T-helper 17 cell (primary cell): Measurements from ENCODE around the gene BCL2L2. TPM values are rescaled to one million over a fixed set of nuclear protein-coding genes. Genes with fewer than 3 reads are reported as not detected.

ENCODE experiments used
- ATAC-seq: fragments of 150-1000 bp; cut with Tn5 transposase; 2 replicates; pipeline ENCODE4 v1.10.0; 2021; ENCODE audit warnings: mild to moderate bottlenecking, moderate library complexity
- DNase-seq, 3 donors: peaks; one replicate each; pipeline versions ENCODE4 v3.0.0 to v3.0.0-alpha.2; 2020 to 2021
- H3K9me3 ChIP-seq: one replicate; pipeline ENCODE4 v1.7.0; 2013; ENCODE audit warnings: low read length, mild to moderate bottlenecking; ENCODE audit not compliant: control insufficient read depth, poor library complexity, severe bottlenecking
- H3K27ac Mint-ChIP-seq: one replicate; pipeline ENCODE4 v1.8.0; 2022; ENCODE audit warnings: mild to moderate bottlenecking, moderate library complexity, mixed read lengths
- H3K27me3 Mint-ChIP-seq: one replicate; pipeline ENCODE4 v1.8.0; 2022; ENCODE audit warnings: mixed read lengths
- H3K36me3 Mint-ChIP-seq: one replicate; pipeline ENCODE4 v1.8.0; 2022; ENCODE audit warnings: low read depth, mixed read lengths
- H3K4me1 Mint-ChIP-seq: one replicate; pipeline ENCODE4 v1.8.0; 2022; ENCODE audit warnings: mild to moderate bottlenecking, mixed read lengths
- H3K4me3 Mint-ChIP-seq: one replicate; pipeline ENCODE4 v1.8.0; 2022; ENCODE audit warnings: mild to moderate bottlenecking, moderate library complexity, mixed read lengths
- total RNA-seq, 4 donors: library from RNA in 2 of 4; stranded (reverse) in 2 of 4; gene quantifications; one replicate each; pipeline ENCODE4 v1.2.3 and lab custom pipeline; 2022 to 2026

Gene BCL2L2
- total RNA-seq, 2 donors from 2014 or later = 3.5 to 5.0 TPM

DNA sequence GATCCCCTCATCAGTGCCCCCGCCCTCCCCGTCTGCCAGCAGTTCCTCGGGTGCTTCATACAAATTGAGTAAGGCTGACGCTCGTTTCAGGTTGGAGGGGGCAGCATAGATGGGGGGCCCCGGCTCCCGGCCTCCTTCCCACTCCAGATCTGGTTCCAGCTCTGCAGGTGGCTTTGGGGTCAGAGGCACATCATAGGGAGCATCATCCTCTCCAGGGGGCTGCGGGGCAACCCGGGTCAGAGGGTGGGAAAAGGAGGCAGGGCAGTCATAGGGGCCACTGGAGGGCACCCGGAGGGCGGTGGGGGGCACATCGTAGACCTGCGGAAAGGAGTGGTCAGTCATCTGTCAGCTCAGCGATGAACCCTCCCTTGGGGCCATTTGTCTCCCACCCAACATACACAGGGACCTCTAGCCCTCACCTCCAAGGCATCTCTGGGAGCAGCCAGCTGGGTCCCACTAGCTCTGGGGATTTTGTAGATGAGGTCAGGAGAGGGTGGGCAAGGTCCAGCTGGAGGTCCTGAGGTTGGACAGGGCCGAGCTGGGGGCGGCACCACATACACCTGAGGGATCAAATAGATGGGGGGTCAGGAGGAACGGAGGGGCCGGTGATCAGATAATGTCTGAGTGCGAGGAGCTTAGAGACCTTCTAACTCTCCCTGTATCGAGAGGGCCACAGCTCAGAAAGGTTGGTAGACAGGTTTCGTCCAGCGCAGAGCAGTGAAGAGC lies 53.3 kb downstream of the BCL2L2 start:
- H3K36me3 Mint-ChIP-seq = peaks cover 3% of the 10 kb centered on the region
- ATAC-seq (no peak), DNase-seq (no peak)
- H3K27ac Mint-ChIP-seq = no peak overlapping the region
- peaks cover 55% of the 10 kb centered on the region for H3K27me3 Mint-ChIP-seq
- peaks cover 7% of the 10 kb centered on the region for H3K4me1 Mint-ChIP-seq
- H3K9me3 ChIP-seq = no peaks in the 10 kb centered on the region
- H3K4me3 Mint-ChIP-seq = no peak overlapping the region

DNA sequence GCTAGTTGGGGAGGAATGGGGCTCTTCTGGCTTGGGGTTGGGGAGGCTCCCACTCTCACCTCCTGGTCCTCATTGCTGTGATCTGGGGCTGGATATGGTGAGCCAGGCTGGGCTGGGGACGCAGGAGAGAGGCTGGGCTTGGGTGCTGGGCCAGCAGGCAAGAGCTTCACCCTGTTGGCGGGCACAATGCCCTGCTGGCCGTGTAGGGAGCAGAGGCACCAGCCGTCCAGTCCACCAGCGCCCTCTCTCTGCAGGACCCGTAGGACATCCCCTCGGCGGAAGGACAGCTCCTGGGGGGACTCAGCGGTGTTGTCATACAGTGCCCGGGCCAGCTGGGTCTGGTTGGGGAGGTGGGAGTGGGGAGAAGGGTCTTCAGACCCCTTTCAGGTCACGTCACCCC lies 53.9 kb downstream of the BCL2L2 start:
- ATAC-seq (no peak), DNase-seq (no peak)
- peaks cover 9% of the 10 kb centered on the region for H3K4me1 Mint-ChIP-seq
- H3K27ac Mint-ChIP-seq = no peak overlapping the region
- no peak overlapping the region for H3K4me3 Mint-ChIP-seq
- no peaks in the 10 kb centered on the region for H3K9me3 ChIP-seq
- H3K36me3 Mint-ChIP-seq = peaks cover 3% of the 10 kb centered on the region
- peaks cover 50% of the 10 kb centered on the region for H3K27me3 Mint-ChIP-seq

DNA sequence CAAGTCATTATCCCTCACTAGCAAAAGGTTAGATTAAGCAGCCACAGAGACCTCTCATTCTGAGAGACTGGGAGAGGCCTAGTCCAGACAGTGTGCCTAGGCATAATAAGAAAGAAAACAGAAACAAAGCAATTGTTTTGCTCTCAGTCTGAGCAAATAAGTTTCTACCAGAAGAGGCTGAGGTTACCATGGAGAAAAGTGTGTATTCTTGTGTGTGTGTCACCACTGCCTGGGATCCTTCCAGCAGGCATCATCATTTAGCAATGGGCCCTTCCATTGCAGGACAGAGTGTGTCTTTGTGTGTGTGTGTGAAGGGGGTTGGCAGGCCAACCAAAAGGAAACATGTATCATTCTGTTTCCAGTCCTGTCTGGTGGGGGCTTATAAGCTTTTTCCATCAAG lies 54.7 kb downstream of the BCL2L2 start:
- Mint-ChIP-seq H3K27ac (no peak overlapping the region), H3K4me1 (peaks cover 9% of the 10 kb centered on the region), H3K4me3 (no peak overlapping the region), H3K27me3 (peaks cover 43% of the 10 kb centered on the region), H3K36me3 (peaks cover 3% of the 10 kb centered on the region)
- DNase-seq (no peak), ATAC-seq (no peak)
- H3K9me3 ChIP-seq = no peaks in the 10 kb centered on the region

Other genes starting within 250 kb of the BCL2L2 start
- 1 to 10 TPM; 1.6 to 1.8 TPM for gene CDH24, start 249.3 kb upstream of the BCL2L2 start, total RNA-seq
- 100 to 1,000 TPM; 264 to 298 TPM for gene ACIN1, start 211.7 kb upstream of the BCL2L2 start, total RNA-seq
- gene C14orf119, start 211.3 kb upstream of the BCL2L2 start, total RNA-seq = 10 to 100 TPM; 10.5 to 11.6 TPM
- gene CIROP, start 201.8 kb upstream of the BCL2L2 start, total RNA-seq = not detected
- gene CEBPE, start 187.6 kb upstream of the BCL2L2 start, total RNA-seq = under 1 TPM in 1 of 2 donors, not detected in 1; 0.25 TPM
- 1 to 10 TPM; 2.0 to 2.5 TPM for gene SLC7A8, start 123.2 kb upstream of the BCL2L2 start, total RNA-seq
- under 1 TPM in 1 of 2 donors, not detected in 1; 0.89 TPM for gene RNF212B, start 68.9 kb upstream of the BCL2L2 start, total RNA-seq
- 1 to 10 TPM; 4.6 to 5.7 TPM for gene HOMEZ, start 20.7 kb upstream of the BCL2L2 start, total RNA-seq
- gene PPP1R3E, start 4.0 kb upstream of the BCL2L2 start, total RNA-seq = 10 to 100 TPM; 30.6 to 33.8 TPM
- 100 to 1,000 TPM; 168 to 182 TPM for gene PABPN1, start 14.6 kb downstream of the BCL2L2 start, total RNA-seq
- 10 to 100 TPM in 1 of 2 donors, 1 to 10 TPM in 1; 3.7 to 10.5 TPM for gene SLC22A17, start 46.1 kb downstream of the BCL2L2 start, total RNA-seq
- gene EFS, start 58.3 kb downstream of the BCL2L2 start, total RNA-seq = not detected
- gene IL25, start 66.0 kb downstream of the BCL2L2 start, total RNA-seq = not detected
- 10 to 100 TPM in 1 of 2 donors, 1 to 10 TPM in 1; 2.5 to 29.1 TPM for gene CMTM5, start 70.2 kb downstream of the BCL2L2 start, total RNA-seq
- gene MYH6, start 101.4 kb downstream of the BCL2L2 start, total RNA-seq = not detected
- gene MYH7, start 128.8 kb downstream of the BCL2L2 start, total RNA-seq = not detected
- gene NGDN, start 162.9 kb downstream of the BCL2L2 start, total RNA-seq = 100 to 1,000 TPM in 1 of 2 donors, 10 to 100 TPM in 1; 97.6 to 120 TPM
- under 1 TPM; 0.16 to 0.27 TPM for gene ZFHX2, start 244.9 kb downstream of the BCL2L2 start, total RNA-seq
- 10 to 100 TPM in 1 of 2 donors, 1 to 10 TPM in 1; 10.0 to 13.6 TPM for gene THTPA, start 249.4 kb downstream of the BCL2L2 start, total RNA-seq